Endothelial cell (in vitro differentiated cells): ENCODE data around the gene YWHAG. TPM values are rescaled to one million over a fixed set of nuclear protein-coding genes. Genes with fewer than 3 reads are reported as not detected.
A peak's percentile ranks its signal among the peaks of the same experiment; 100 is the strongest.

Experiments
- DNase-seq: peaks from one replicate; pipeline ENCODE4 v3.0.0; 2021; ENCODE audit warnings: low spot score
- H3K27ac Mint-ChIP-seq: one replicate; pipeline ENCODE4 v1.8.0; 2021; ENCODE audit warnings: mixed read lengths, inconsistent platforms; ENCODE audit not compliant: unreplicated experiment
- H3K27me3 Mint-ChIP-seq: one replicate; pipeline ENCODE4 v1.8.0; 2021; ENCODE audit warnings: mild to moderate bottlenecking, moderate library complexity, mixed read lengths, inconsistent platforms; ENCODE audit not compliant: unreplicated experiment
- H3K36me3 Mint-ChIP-seq: one replicate; pipeline ENCODE4 v1.8.0; 2021; ENCODE audit warnings: mild to moderate bottlenecking, low read depth, mixed read lengths, inconsistent platforms; ENCODE audit not compliant: unreplicated experiment
- H3K4me1 Mint-ChIP-seq: one replicate; pipeline ENCODE4 v1.8.0; 2021; ENCODE audit warnings: mild to moderate bottlenecking, mixed read lengths, inconsistent platforms; ENCODE audit not compliant: unreplicated experiment
- H3K4me3 Mint-ChIP-seq: one replicate; pipeline ENCODE4 v1.8.0; 2021; ENCODE audit warnings: mild to moderate bottlenecking, mixed read lengths, inconsistent platforms; ENCODE audit not compliant: unreplicated experiment
- H3K9me3 Mint-ChIP-seq: one replicate; pipeline ENCODE4 v1.8.0; 2021; ENCODE audit warnings: mixed read lengths, inconsistent platforms; ENCODE audit not compliant: unreplicated experiment
- CTCF ChIP-seq: fragments of 200-600 bp; sonication (generic); IDR thresholded peaks from one replicate; pipeline ENCODE4 v1.5.0; 2021; ENCODE audit warnings: antibody characterized with exemption; ENCODE audit not compliant: unreplicated experiment
- total RNA-seq: library from RNA; stranded (reverse); fragmentation: NEBNext Ultra II Directional; extraction: Animal tissue kit (Norgen Biotek cat#: 25700); gene quantifications from one replicate; pipeline ENCODE4 v1.2.1, GENCODE V29; 2021; ENCODE audit not compliant: unreplicated experiment

YWHAG gene
- total RNA-seq, 1 donor from 2014 or later, result 136 TPM

DNA sequence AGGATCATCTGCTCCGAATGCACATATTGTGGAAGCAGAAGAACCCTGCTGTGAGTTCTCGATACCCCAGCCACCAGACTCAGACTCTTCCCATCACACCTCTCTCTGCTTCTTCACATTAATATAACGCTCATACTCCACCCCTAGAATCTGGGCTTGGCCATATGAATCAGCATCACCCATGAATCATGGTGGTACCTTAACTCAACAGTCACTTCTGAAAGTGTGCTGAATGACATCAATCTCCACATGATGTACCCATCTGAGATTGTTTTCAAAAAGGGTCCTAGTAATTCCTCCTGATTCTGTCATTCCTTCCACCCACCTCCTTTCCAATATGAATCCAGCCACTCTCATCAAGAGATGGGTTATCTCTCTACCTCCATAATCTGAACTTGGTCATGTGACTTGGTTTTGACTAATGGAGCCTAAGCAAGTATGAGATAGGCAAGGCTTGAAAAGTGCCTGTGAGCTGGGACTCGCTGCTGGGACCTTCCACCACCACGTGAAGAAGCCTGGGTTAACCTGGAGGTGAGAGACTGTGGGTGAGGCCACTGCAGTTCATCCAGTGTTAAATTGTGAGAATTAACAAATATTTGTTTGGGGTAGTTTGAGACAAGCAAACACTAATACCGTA, 15.4 kb downstream of the YWHAG start:
- DNase-seq, result no peak
- Mint-ChIP-seq H3K36me3 (peaks cover 55% of the 10 kb centered on the region), H3K27me3 (peaks cover 3% of the 10 kb centered on the region), H3K4me1 (peaks cover 28% of the 10 kb centered on the region), H3K27ac (no peak overlapping the region), H3K4me3 (peak overlapping the region; percentile 70), H3K9me3 (no peaks in the 10 kb centered on the region)
- TF ChIP-seq CTCF, result no peak

- no peak for DNase-seq
- H3K4me3 Mint-ChIP-seq, result peak overlapping the region; percentile 24
- no peak overlapping the region for H3K27ac Mint-ChIP-seq
- no peak for TF ChIP-seq CTCF
- H3K36me3 Mint-ChIP-seq, result peaks cover 51% of the 10 kb centered on the region
- H3K9me3 Mint-ChIP-seq, result no peaks in the 10 kb centered on the region
- H3K4me1 Mint-ChIP-seq, result peaks cover 18% of the 10 kb centered on the region
- peaks cover 3% of the 10 kb centered on the region for H3K27me3 Mint-ChIP-seq
Measured at GRCh38 chr7:76342222-76342621, 16.6 kb downstream of the YWHAG start.

- Mint-ChIP-seq H3K27me3 (peaks cover 3% of the 10 kb centered on the region), H3K4me1 (peaks cover 4% of the 10 kb centered on the region), H3K9me3 (no peaks in the 10 kb centered on the region), H3K27ac (no peak overlapping the region), H3K36me3 (peaks cover 42% of the 10 kb centered on the region), H3K4me3 (no peak overlapping the region)
- TF ChIP-seq CTCF, result no peak
- DNase-seq, result no peak
Measured at GRCh38 chr7:76340617-76341131, 18.1 kb downstream of the YWHAG start.

- no peak for DNase-seq
- no peak overlapping the region for H3K27ac Mint-ChIP-seq
- H3K4me1 Mint-ChIP-seq, result peaks cover 6% of the 10 kb centered on the region
- no peaks in the 10 kb centered on the region for H3K9me3 Mint-ChIP-seq
- TF ChIP-seq CTCF, result no peak
- peaks cover under 1% of the 10 kb centered on the region for H3K27me3 Mint-ChIP-seq
- peaks cover 28% of the 10 kb centered on the region for H3K36me3 Mint-ChIP-seq
- no peak overlapping the region for H3K4me3 Mint-ChIP-seq
Measured at GRCh38 chr7:76338298-76339084, 20.3 kb downstream of the YWHAG start.

DNA sequence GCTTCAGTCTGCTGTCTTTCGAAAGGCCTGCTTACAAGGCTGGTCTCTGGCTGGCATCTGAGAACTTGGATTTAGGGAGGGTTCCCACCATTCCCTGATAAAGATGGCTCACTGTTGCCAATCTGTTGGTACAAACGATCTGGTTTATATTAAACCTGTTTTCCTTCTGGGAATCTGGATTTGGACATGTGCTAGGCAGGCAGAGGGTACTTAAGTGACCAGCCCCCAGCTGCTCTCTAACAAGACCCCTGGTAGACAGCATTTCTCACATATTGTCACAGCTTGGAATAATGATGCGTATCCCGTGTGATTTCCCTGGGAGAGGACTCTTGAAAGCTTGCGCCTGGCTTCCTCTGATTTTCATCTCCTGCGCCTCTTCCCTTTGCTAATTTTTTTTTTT, 21.6 kb downstream of the YWHAG start:
- H3K36me3 Mint-ChIP-seq, result peaks cover 19% of the 10 kb centered on the region
- peak overlapping the region; percentile 52 for H3K27ac Mint-ChIP-seq
- no peak for TF ChIP-seq CTCF
- no peaks in the 10 kb centered on the region for H3K9me3 Mint-ChIP-seq
- peaks cover 4% of the 10 kb centered on the region for H3K27me3 Mint-ChIP-seq
- H3K4me3 Mint-ChIP-seq, result no peak overlapping the region
- H3K4me1 Mint-ChIP-seq, result peaks cover 16% of the 10 kb centered on the region
- no peak for DNase-seq
